ENCODE results near the gene RASA2.

- TF ChIP-seq CTCF (IDR thresholded peaks at IDR 0.05) (no peak), EP300 (IDR thresholded peaks at IDR 0.05) (no peak)
Observed at GRCh38 chr3:141478139-141478538, 8.7 kb upstream of the RASA2 start.
